Tibial nerve (tissue), 4 donors: ENCODE measurements around the gene ZC3H15. TPM values are rescaled to one million over a fixed set of nuclear protein-coding genes. Genes with fewer than 3 reads are reported as not detected.

Source experiments
- DNase-seq, 2 donors: peaks; one replicate each; pipeline ENCODE4 v3.0.0-alpha.2; 2019; ENCODE audit warnings: low spot score in 2 of 2
- H3K27ac ChIP-seq, 4 donors: fragments of 200-600 bp; sonication (generic) in 3 of 4; one replicate each; pipeline ENCODE4 v1.5.1; 2017 to 2019; ENCODE audit warnings: mild to moderate bottlenecking in 1 of 4
- H3K27me3 ChIP-seq, 2 donors: fragments of 200-600 bp; sonication (generic) in 1 of 2; one replicate each; pipeline versions ENCODE4 v1.5.1 to v1.6.0; 2017 to 2019
- H3K36me3 ChIP-seq, 3 donors: fragments of 200-600 bp; sonication (generic); one replicate each; pipeline ENCODE4 v1.5.1; 2018 to 2019
- H3K4me1 ChIP-seq, 4 donors: fragments of 200-600 bp; sonication (generic) in 3 of 4; one replicate each; pipeline ENCODE4 v1.5.1; 2017 to 2019
- H3K4me3 ChIP-seq, 4 donors: fragments of 200-600 bp; sonication (generic) in 3 of 4; one replicate each; pipeline ENCODE4 v1.5.1; 2017 to 2019; ENCODE audit warnings: mild to moderate bottlenecking in 1 of 4, moderate library complexity in 1 of 4
- H3K9me3 ChIP-seq, 4 donors: fragments of 200-600 bp; sonication (generic) in 3 of 4; one replicate each; pipeline ENCODE4 v1.5.1; 2017 to 2019
- CTCF ChIP-seq, 5 experiments: fragments of 200-600 bp in 3 of 5; fragments of 450-650 bp in 2 of 5; sonication (generic) in 3 of 5; IDR thresholded peaks; one replicate each; pipeline ENCODE4 v1.5.1; 2016 to 2019; ENCODE audit warnings: antibody characterized with exemption in 5 of 5, mild to moderate bottlenecking in 3 of 5, moderate library complexity in 2 of 5
- EP300 ChIP-seq, 2 donors: sonication (generic); formaldehyde crosslinking; IDR thresholded peaks; one replicate each; pipeline ENCODE4 v1.6.1; 2017; ENCODE audit warnings: antibody characterized with exemption in 2 of 2, mild to moderate bottlenecking in 1 of 2
- POLR2A ChIP-seq, 2 donors: fragments of 450-650 bp; IDR thresholded peaks; one replicate each; pipeline ENCODE4 v1.6.1; 2017; ENCODE audit warnings: antibody characterized with exemption in 2 of 2, mild to moderate bottlenecking in 2 of 2, moderate library complexity in 2 of 2
- WGBS, 2 donors: methylation state at CpG; one replicate each; pipeline ENCODE4 v1.1.5; 2018; 5-methylcytosine and 5-hydroxymethylcytosine counted together
- total RNA-seq, 4 donors: library from RNA; depleted of rRNA; stranded (reverse); fragments of >200 nt; gene quantifications; one replicate each; pipeline ENCODE4 v1.1.0, GENCODE V29; 2016

ZC3H15 gene
- total RNA-seq, 4 donors from 2014 or later: 45.7 to 50.7 (median 48.4) TPM

- no peak for DNase-seq
- Histone ChIP-seq H3K4me3 (no peak overlapping the region), H3K9me3 (no peaks in the 10 kb centered on the region), H3K36me3 (no peaks in the 10 kb centered on the region), H3K4me1 (peaks cover 0 to 37% (median 11%) of the 10 kb centered on the region in 4 donors), H3K27me3 (no peaks in the 10 kb centered on the region), H3K27ac (peak overlapping the region in 1 of 4 donors; percentile 82)
- TF ChIP-seq CTCF (IDR thresholded peaks at IDR 0.05) (no peak), EP300 (IDR thresholded peaks at IDR 0.05) (no peak), POLR2A (IDR thresholded peaks at IDR 0.05) (no peak)
- WGBS, 2 donors: 58 to 64% methylated on average over 3 of the region's 3 CpGs
Observed at GRCh38 chr2:186530314-186530713, 44.3 kb downstream of the ZC3H15 start.

- H3K36me3 ChIP-seq: no peaks in the 10 kb centered on the region
- H3K9me3 ChIP-seq: no peaks in the 10 kb centered on the region
- no peak overlapping the region for H3K4me3 ChIP-seq
- TF ChIP-seq POLR2A (IDR thresholded peaks at IDR 0.05): no peak
- TF ChIP-seq EP300 (IDR thresholded peaks at IDR 0.05): no peak
- TF ChIP-seq CTCF (IDR thresholded peaks at IDR 0.05): no peak
- peak overlapping the region in 2 of 4 donors; percentile 5 to 82 for H3K27ac ChIP-seq
- no peaks in the 10 kb centered on the region for H3K27me3 ChIP-seq
- no peak for DNase-seq
- peaks cover 0 to 37% (median 11%) of the 10 kb centered on the region in 4 donors for H3K4me1 ChIP-seq
Observed at GRCh38 chr2:186531257-186531775, 45.3 kb downstream of the ZC3H15 start.

GRCh38 chr2:186532891-186533290 lies 46.8 kb downstream of the ZC3H15 start:
- Histone ChIP-seq H3K4me3 (no peak overlapping the region), H3K9me3 (no peaks in the 10 kb centered on the region), H3K27me3 (no peaks in the 10 kb centered on the region), H3K27ac (peak overlapping the region in 3 of 4 donors; percentile 46 to 82 (median 62)), H3K4me1 (peaks cover 0 to 37% (median 11%) of the 10 kb centered on the region in 4 donors), H3K36me3 (no peaks in the 10 kb centered on the region)
- DNase-seq: no peak
- TF ChIP-seq CTCF (IDR thresholded peaks at IDR 0.05): no peak
- no peak for TF ChIP-seq POLR2A (IDR thresholded peaks at IDR 0.05)
- no peak for TF ChIP-seq EP300 (IDR thresholded peaks at IDR 0.05)
- 35 to 39% methylated on average over 1 of the region's 1 CpG for WGBS, 2 donors

- H3K4me3 ChIP-seq: no peak overlapping the region
- no peaks in the 10 kb centered on the region for H3K27me3 ChIP-seq
- DNase-seq: no peak
- H3K36me3 ChIP-seq: no peaks in the 10 kb centered on the region
- no peaks in the 10 kb centered on the region for H3K9me3 ChIP-seq
- peak overlapping the region in 2 of 4 donors; percentile 62 to 82 for H3K27ac ChIP-seq
- TF ChIP-seq EP300 (IDR thresholded peaks at IDR 0.05): no peak
- no peak for TF ChIP-seq CTCF (IDR thresholded peaks at IDR 0.05)
- no peak for TF ChIP-seq POLR2A (IDR thresholded peaks at IDR 0.05)
- peaks cover 0 to 37% (median 11%) of the 10 kb centered on the region in 4 donors for H3K4me1 ChIP-seq
Observed at GRCh38 chr2:186533717-186534116, 47.7 kb downstream of the ZC3H15 start.

GRCh38 chr2:186534406-186534805 lies 48.3 kb downstream of the ZC3H15 start:
- Histone ChIP-seq H3K27ac (peak overlapping the region in 2 of 4 donors; percentile 62 to 82), H3K9me3 (no peaks in the 10 kb centered on the region), H3K4me3 (no peak overlapping the region), H3K36me3 (no peaks in the 10 kb centered on the region), H3K27me3 (no peaks in the 10 kb centered on the region), H3K4me1 (peaks cover 0 to 37% (median 11%) of the 10 kb centered on the region in 4 donors)
- TF ChIP-seq CTCF (IDR thresholded peaks at IDR 0.05) (no peak), EP300 (IDR thresholded peaks at IDR 0.05) (no peak), POLR2A (IDR thresholded peaks at IDR 0.05) (no peak)
- DNase-seq: no peak
- WGBS, 2 donors: 38 to 49% methylated on average over 3 of the region's 3 CpGs
